GM23338 (cell line): ENCODE measurements around the gene MEGF9. TPM values are rescaled to one million over a fixed set of nuclear protein-coding genes. Genes with fewer than 3 reads are reported as not detected.

Source experiments
- ATAC-seq: fragments of 200-7000 bp; cut with Tn5 transposase; 3 replicates; pipeline ENCODE4 v1.9.1; 2020
- DNase-seq: peaks from one replicate; pipeline ENCODE4 v3.0.0-alpha.2; 2015; ENCODE audit warnings: low spot score
- H2AFZ ChIP-seq: fragments of 200-600 bp; sonication (generic); 2 replicates; pipeline ENCODE4 v1.8.0; 2016; ENCODE audit warnings: antibody characterized with exemption, mild to moderate bottlenecking, moderate library complexity
- H3F3A ChIP-seq: fragments of 200-600 bp; sonication (generic); replicated peaks from 2 replicates; pipeline ENCODE4 v1.8.0; 2017; ENCODE audit warnings: antibody characterized with exemption, mixed run types, low read depth
- H3K27ac ChIP-seq: fragments of 200-600 bp; sonication (generic); 2 replicates; pipeline ENCODE4 v1.6.1; 2016; ENCODE audit warnings: low read depth
- H3K27me3 ChIP-seq: fragments of 200-600 bp; sonication (generic); 2 replicates; pipeline ENCODE4 v1.8.0; 2016; ENCODE audit warnings: mild to moderate bottlenecking, mixed run types, moderate library complexity; ENCODE audit not compliant: insufficient read depth
- H3K36me3 ChIP-seq: fragments of 200-600 bp; sonication (generic); 2 replicates; pipeline ENCODE4 v1.8.0; 2016; ENCODE audit warnings: mild to moderate bottlenecking; ENCODE audit not compliant: insufficient read depth
- H3K4me1 ChIP-seq: fragments of 200-600 bp; sonication (generic); 2 replicates; pipeline ENCODE4 v1.8.0; 2016; ENCODE audit warnings: mild to moderate bottlenecking, moderate library complexity; ENCODE audit not compliant: insufficient read depth
- H3K4me2 ChIP-seq: fragments of 200-600 bp; sonication (generic); 2 replicates; pipeline ENCODE4 v1.7.1; 2017; ENCODE audit warnings: mixed run types
- H3K4me3 ChIP-seq: fragments of 200-600 bp; sonication (generic); 2 replicates; pipeline ENCODE4 v1.6.1; 2016; ENCODE audit warnings: mixed run types
- H3K79me2 ChIP-seq: fragments of 200-600 bp; sonication (generic); replicated peaks from 2 replicates; pipeline ENCODE4 v1.8.0; 2017; ENCODE audit warnings: mild to moderate bottlenecking; ENCODE audit not compliant: insufficient read depth
- H3K9me2 ChIP-seq: fragments of 200-600 bp; sonication (generic); 2 replicates; pipeline ENCODE4 v1.8.0; 2017; ENCODE audit not compliant: insufficient read depth
- H4K20me1 ChIP-seq: fragments of 200-600 bp; sonication (generic); replicated peaks from 2 replicates; pipeline ENCODE4 v1.8.0; 2017; ENCODE audit warnings: mild to moderate bottlenecking; ENCODE audit not compliant: insufficient read depth
- H3K27ac Mint-ChIP-seq: 2 replicates; pipeline ENCODE4 v1.8.0; 2020; ENCODE audit warnings: inconsistent platforms, mild to moderate bottlenecking, moderate library complexity, mixed read lengths
- H3K27me3 Mint-ChIP-seq: 3 replicates; pipeline ENCODE4 v1.8.0; 2022; ENCODE audit warnings: low read depth, mild to moderate bottlenecking, moderate library complexity, mixed read lengths, inconsistent platforms; ENCODE audit not compliant: insufficient read depth, poor library complexity
- H3K36me3 Mint-ChIP-seq: 3 replicates; pipeline ENCODE4 v1.8.0; 2021; ENCODE audit warnings: low read depth, mild to moderate bottlenecking, inconsistent platforms, moderate library complexity, mixed read lengths
- H3K4me1 Mint-ChIP-seq: 3 replicates; pipeline ENCODE4 v1.8.0; 2020; ENCODE audit warnings: mild to moderate bottlenecking, inconsistent platforms, mixed read lengths
- H3K4me3 Mint-ChIP-seq: 3 replicates; pipeline ENCODE4 v1.8.0; 2021; ENCODE audit warnings: moderate library complexity, mild to moderate bottlenecking, inconsistent platforms, mixed read lengths
- H3K9me3 Mint-ChIP-seq: 3 replicates; pipeline ENCODE4 v1.8.0; 2020; ENCODE audit warnings: moderate library complexity, mild to moderate bottlenecking, inconsistent platforms, mixed read lengths
- CREB1 ChIP-seq: fragments of 250-450 bp; sonication (Bioruptor Pico); IDR thresholded peaks from 2 replicates; pipeline ENCODE4 v1.5.0; 2020; ENCODE audit warnings: low read depth, mild to moderate bottlenecking, moderate library complexity
- EZH2 ChIP-seq: fragments of 200-600 bp; sonication (generic); IDR thresholded peaks from one replicate; pipeline ENCODE4 v1.8.0; 2017; ENCODE audit warnings: antibody characterized with exemption, mild to moderate bottlenecking, low read depth; ENCODE audit not compliant: unreplicated experiment
- EZH2phosphoT487 ChIP-seq: fragments of 200-600 bp; sonication (generic); IDR thresholded peaks from one replicate; pipeline ENCODE4 v1.8.1; 2018; ENCODE audit warnings: antibody characterized with exemption; ENCODE audit not compliant: unreplicated experiment
- JUNB ChIP-seq: IDR thresholded peaks from one replicate; pipeline ENCODE4 v1.6.1; 2016; ENCODE audit warnings: antibody characterized with exemption; ENCODE audit not compliant: unreplicated experiment
- NANOG ChIP-seq: IDR thresholded peaks from 2 replicates; pipeline ENCODE4 v1.6.1; 2016; ENCODE audit warnings: antibody characterized with exemption, borderline replicate concordance
- POLR2AphosphoS5 ChIP-seq: IDR thresholded peaks from 2 replicates; pipeline ENCODE4 v1.6.1; 2016; ENCODE audit warnings: antibody characterized with exemption, low read depth
- REST ChIP-seq: IDR thresholded peaks from one replicate; pipeline ENCODE4 v1.6.1; 2018; ENCODE audit warnings: antibody characterized with exemption; ENCODE audit not compliant: unreplicated experiment
- STAT1 ChIP-seq: IDR thresholded peaks from one replicate; pipeline ENCODE4 v1.6.1; 2016; ENCODE audit warnings: antibody characterized with exemption; ENCODE audit not compliant: unreplicated experiment
- ZNF114 ChIP-seq: fragments of 250-450 bp; sonication (Bioruptor Pico); IDR thresholded peaks from 2 replicates; pipeline ENCODE4 v1.5.0; 2020; ENCODE audit warnings: mild to moderate bottlenecking, moderate library complexity
- ZNF331 ChIP-seq: fragments of 250-450 bp; sonication (Bioruptor Pico); IDR thresholded peaks from 2 replicates; pipeline ENCODE4 v1.5.0; 2020; ENCODE audit warnings: low read depth, mild to moderate bottlenecking, moderate library complexity
- polyA plus RNA-seq: library from polyadenylated mRNA; unstranded; fragments of >200 nt; fragmentation: Nextera tagmentation; extraction: Ambion mirVana; gene quantifications from 2 replicates; pipeline ENCODE4 v1.2.1, GENCODE V29; 2016
- total RNA-seq: library from RNA; depleted of rRNA; stranded (reverse); fragments of >200 nt; shearing (Covaris generic); gene quantifications from 2 replicates; pipeline ENCODE4 v1.2.3, GENCODE V29; 2014
- TF ChIP-seq, protein P1 (sequence below), 2 experiments: fragments of 200-600 bp in 1 of 2; sonication (generic) in 1 of 2; conservative IDR thresholded peaks; 2 replicates each; pipeline versions ENCODE4 v1.5.1 to v1.6.1; 2016 to 2017; ENCODE audit warnings: antibody characterized with exemption in 2 of 2, low read depth in 2 of 2, mild to moderate bottlenecking in 2 of 2, moderate library complexity in 1 of 2
- TF ChIP-seq, protein P2 (sequence below): IDR thresholded peaks from 2 replicates; pipeline ENCODE4 v1.6.1; 2016; ENCODE audit warnings: antibody characterized with exemption

MEGF9 gene
- total and polyA plus RNA-seq, 2 experiments from 2014 or later: 0.87 to 1.6 TPM

DNA sequence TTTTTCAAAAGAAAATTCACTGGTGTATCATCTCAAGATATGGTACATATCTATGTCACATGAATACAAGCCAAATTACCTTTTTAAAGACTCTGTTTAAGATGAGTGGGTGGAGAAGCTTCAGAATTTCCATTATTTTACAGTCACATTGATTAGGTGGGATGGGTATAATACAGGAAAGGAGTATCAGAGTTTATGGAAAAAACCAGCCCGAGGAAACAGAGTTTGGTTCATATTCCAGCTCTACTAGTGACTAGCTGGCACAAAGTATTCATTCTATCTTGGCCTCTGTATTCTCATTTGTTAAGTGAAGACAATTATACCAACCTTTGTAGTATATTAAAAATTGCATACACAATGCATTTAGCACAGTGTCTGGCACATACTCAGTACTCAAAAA is 87.8 kb downstream of the MEGF9 start:
- no peak overlapping the region for H3K4me3 Mint-ChIP-seq
- ATAC-seq: no peak
- H3K4me3 ChIP-seq: no peak overlapping the region
- H3K36me3 ChIP-seq: no peaks in the 10 kb centered on the region
- no peaks in the 10 kb centered on the region for H3K79me2 ChIP-seq
- H3K27me3 Mint-ChIP-seq: peaks cover 3% of the 10 kb centered on the region
- H3K36me3 Mint-ChIP-seq: no peaks in the 10 kb centered on the region
- H3K27ac Mint-ChIP-seq: no peak overlapping the region
- H3K4me1 ChIP-seq: no peaks in the 10 kb centered on the region
- H4K20me1 ChIP-seq: no peaks in the 10 kb centered on the region
- TF ChIP-seq ZNF114 (CRISPR knock-in tag): no peak
- no peak overlapping the region for H3K4me2 ChIP-seq
- H3F3A ChIP-seq: no peaks in the 10 kb centered on the region
- DNase-seq: no peak
- H2AFZ ChIP-seq: no peak overlapping the region
- peaks cover 5% of the 10 kb centered on the region; the same call in 2 of the 3 replicates for H3K4me1 Mint-ChIP-seq
- no peaks in the 10 kb centered on the region for H3K9me2 ChIP-seq
- no peaks in the 10 kb centered on the region for H3K27me3 ChIP-seq
- no peak overlapping the region for H3K27ac ChIP-seq
- H3K9me3 Mint-ChIP-seq: no peaks in the 10 kb centered on the region

- H3K9me3 Mint-ChIP-seq: no peaks in the 10 kb centered on the region
- H3K36me3 Mint-ChIP-seq: no peaks in the 10 kb centered on the region
- Histone ChIP-seq H3K4me1 (no peaks in the 10 kb centered on the region), H3K36me3 (no peaks in the 10 kb centered on the region), H3K27ac (no peak overlapping the region), H3K4me2 (no peak overlapping the region), H4K20me1 (no peaks in the 10 kb centered on the region), H3K27me3 (no peaks in the 10 kb centered on the region), H3K4me3 (no peak overlapping the region), H3K79me2 (no peaks in the 10 kb centered on the region), H2AFZ (peak overlapping the region; percentile 35; the same call in 1 of the 2 replicates), H3K9me2 (no peaks in the 10 kb centered on the region), H3F3A (no peaks in the 10 kb centered on the region)
- TF ChIP-seq CREB1 (CRISPR knock-in tag) (peak; percentile 66; the same call in 1 of the 2 replicates), NANOG (no peak)
- DNase-seq (peak; percentile 32), ATAC-seq (peak; percentile 56)
- peak overlapping the region; percentile 63; the same call in 1 of the 2 replicates for H3K27ac Mint-ChIP-seq
- H3K4me1 Mint-ChIP-seq: peaks cover 5% of the 10 kb centered on the region; the same call in 2 of the 3 replicates
- peaks cover 3% of the 10 kb centered on the region for H3K27me3 Mint-ChIP-seq
- H3K4me3 Mint-ChIP-seq: no peak overlapping the region
These were observed 89.0 kb downstream of the MEGF9 start for GRCh38 chr9:120625222-120625621.

DNA sequence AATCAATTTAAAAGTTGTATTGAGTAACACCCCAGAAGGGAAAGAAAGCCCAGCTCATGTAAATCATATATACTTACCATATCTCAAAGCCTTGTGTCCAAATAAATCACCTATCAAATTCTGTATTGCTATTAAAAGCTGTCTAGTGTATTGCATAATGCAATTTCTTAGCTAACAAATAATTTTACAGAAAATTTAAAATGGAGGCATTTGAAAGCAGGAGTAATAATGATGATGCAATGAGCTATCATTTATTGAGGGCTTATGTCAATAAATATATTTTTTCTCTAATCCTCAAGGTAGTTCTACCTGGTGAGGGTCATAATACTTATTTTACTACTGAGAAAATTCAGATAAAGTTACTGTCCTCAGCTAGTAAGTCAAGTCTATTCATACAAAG is 91.5 kb downstream of the MEGF9 start:
- no peak overlapping the region for H3K4me2 ChIP-seq
- no peaks in the 10 kb centered on the region for H3K79me2 ChIP-seq
- no peak overlapping the region for H2AFZ ChIP-seq
- ATAC-seq: no peak
- no peaks in the 10 kb centered on the region for H3K27me3 ChIP-seq
- H3K9me3 Mint-ChIP-seq: no peaks in the 10 kb centered on the region
- H3F3A ChIP-seq: no peaks in the 10 kb centered on the region
- H3K27ac ChIP-seq: no peak overlapping the region
- no peaks in the 10 kb centered on the region for H3K9me2 ChIP-seq
- no peaks in the 10 kb centered on the region for H3K36me3 ChIP-seq
- peaks cover 9% of the 10 kb centered on the region; the same call in 2 of the 3 replicates for H3K4me1 Mint-ChIP-seq
- no peaks in the 10 kb centered on the region for H3K4me1 ChIP-seq
- no peak overlapping the region for H3K4me3 Mint-ChIP-seq
- H4K20me1 ChIP-seq: no peaks in the 10 kb centered on the region
- DNase-seq: no peak
- no peak overlapping the region for H3K27ac Mint-ChIP-seq
- H3K36me3 Mint-ChIP-seq: no peaks in the 10 kb centered on the region
- H3K4me3 ChIP-seq: no peak overlapping the region
- H3K27me3 Mint-ChIP-seq: peaks cover 3% of the 10 kb centered on the region
- TF ChIP-seq REST (no peak), CREB1 (CRISPR knock-in tag) (no peak), EZH2phosphoT487 (no peak), EZH2 (no peak), JUNB (no peak), ZNF114 (CRISPR knock-in tag) (no peak), STAT1 (no peak), ZNF331 (CRISPR knock-in tag) (no peak), POLR2AphosphoS5 (no peak), NANOG (no peak)
- TF ChIP-seq, protein P1, sequence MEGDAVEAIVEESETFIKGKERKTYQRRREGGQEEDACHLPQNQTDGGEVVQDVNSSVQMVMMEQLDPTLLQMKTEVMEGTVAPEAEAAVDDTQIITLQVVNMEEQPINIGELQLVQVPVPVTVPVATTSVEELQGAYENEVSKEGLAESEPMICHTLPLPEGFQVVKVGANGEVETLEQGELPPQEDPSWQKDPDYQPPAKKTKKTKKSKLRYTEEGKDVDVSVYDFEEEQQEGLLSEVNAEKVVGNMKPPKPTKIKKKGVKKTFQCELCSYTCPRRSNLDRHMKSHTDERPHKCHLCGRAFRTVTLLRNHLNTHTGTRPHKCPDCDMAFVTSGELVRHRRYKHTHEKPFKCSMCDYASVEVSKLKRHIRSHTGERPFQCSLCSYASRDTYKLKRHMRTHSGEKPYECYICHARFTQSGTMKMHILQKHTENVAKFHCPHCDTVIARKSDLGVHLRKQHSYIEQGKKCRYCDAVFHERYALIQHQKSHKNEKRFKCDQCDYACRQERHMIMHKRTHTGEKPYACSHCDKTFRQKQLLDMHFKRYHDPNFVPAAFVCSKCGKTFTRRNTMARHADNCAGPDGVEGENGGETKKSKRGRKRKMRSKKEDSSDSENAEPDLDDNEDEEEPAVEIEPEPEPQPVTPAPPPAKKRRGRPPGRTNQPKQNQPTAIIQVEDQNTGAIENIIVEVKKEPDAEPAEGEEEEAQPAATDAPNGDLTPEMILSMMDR (conservative IDR thresholded peaks at IDR 0.05; ENCODE audit: low read depth in 2 of 2): no peak
- TF ChIP-seq, protein P2, sequence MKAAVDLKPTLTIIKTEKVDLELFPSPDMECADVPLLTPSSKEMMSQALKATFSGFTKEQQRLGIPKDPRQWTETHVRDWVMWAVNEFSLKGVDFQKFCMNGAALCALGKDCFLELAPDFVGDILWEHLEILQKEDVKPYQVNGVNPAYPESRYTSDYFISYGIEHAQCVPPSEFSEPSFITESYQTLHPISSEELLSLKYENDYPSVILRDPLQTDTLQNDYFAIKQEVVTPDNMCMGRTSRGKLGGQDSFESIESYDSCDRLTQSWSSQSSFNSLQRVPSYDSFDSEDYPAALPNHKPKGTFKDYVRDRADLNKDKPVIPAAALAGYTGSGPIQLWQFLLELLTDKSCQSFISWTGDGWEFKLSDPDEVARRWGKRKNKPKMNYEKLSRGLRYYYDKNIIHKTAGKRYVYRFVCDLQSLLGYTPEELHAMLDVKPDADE: no peak
